ENCODE measurements around the gene UQCRH.

DNA sequence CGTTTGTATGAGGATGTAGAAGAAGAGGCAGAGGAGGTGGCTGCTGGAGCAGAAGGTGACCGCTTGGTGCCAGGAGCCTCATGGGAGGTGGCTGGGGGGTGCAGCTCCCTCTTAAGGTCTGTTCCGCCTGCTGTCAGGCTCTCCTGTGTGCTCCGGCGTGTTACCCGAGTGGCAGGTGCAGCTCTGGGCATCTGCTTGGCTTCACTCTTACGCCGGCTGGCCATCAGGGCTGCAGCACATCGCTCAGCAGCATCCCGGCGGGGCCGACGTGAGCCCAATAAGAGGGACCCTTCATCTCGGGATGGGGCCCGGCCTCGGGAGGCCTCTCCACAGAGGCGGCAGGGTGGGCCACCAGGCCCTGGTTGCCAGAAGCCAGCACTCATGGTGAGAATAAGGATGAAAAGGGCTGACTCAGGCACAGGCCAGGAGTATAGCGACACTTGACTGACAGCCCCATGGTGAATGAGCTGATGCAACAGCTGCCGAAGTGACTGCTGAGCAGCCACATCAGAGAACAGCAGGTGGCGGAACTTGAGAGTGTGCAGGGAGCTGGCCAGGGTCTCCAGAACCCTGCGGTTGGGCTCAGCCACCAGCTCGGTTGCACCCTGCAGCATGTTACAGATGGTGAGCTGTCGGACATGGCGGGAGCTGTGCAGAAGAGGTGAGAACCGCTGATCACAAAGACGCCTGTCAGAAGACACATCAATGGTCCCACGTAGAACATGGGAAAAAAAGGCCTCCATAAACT is 17.6 kb upstream of the UQCRH start:
- TF ChIP-seq, protein P1, sequence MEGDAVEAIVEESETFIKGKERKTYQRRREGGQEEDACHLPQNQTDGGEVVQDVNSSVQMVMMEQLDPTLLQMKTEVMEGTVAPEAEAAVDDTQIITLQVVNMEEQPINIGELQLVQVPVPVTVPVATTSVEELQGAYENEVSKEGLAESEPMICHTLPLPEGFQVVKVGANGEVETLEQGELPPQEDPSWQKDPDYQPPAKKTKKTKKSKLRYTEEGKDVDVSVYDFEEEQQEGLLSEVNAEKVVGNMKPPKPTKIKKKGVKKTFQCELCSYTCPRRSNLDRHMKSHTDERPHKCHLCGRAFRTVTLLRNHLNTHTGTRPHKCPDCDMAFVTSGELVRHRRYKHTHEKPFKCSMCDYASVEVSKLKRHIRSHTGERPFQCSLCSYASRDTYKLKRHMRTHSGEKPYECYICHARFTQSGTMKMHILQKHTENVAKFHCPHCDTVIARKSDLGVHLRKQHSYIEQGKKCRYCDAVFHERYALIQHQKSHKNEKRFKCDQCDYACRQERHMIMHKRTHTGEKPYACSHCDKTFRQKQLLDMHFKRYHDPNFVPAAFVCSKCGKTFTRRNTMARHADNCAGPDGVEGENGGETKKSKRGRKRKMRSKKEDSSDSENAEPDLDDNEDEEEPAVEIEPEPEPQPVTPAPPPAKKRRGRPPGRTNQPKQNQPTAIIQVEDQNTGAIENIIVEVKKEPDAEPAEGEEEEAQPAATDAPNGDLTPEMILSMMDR (IDR thresholded peaks at IDR 0.05; ENCODE audit: low read depth, low read length): no peak
- peak; percentile 20 for TF ChIP-seq POLR2A (IDR thresholded peaks at IDR 0.05; ENCODE audit: extremely low read depth, insufficient read length)
